GM12873 (cell line): Measurements from ENCODE around the gene KRT6A.

Experiments used
- TF ChIP-seq, protein P1 (sequence below): IDR thresholded peaks from 2 replicates; pipeline ENCODE4 v1.5.1; 2012; ENCODE audit warnings: low read depth, mild to moderate bottlenecking, moderate library complexity, low read length, control low read depth; ENCODE audit not compliant: insufficient read depth; ENCODE audit errors: missing control alignments

KRT6A gene

DNA sequence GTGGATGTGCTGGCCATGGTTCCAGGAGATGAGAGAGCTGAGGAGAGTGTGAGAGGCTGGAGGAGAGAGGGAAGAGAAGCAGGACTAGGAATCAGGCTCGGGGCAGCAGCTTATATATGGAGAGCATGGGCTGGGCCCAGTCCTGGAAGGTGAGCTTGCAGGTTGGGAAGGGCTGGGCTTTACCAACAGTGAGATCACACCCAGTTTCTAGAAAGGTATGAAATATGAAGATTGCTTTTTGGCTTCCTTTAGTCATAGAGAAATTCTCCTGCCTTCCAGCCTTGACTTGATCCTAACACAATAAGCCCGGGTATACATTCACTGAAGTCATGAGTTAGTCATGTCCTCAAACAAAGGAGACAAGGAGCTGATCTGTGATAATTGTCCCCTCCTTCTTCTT, at the start of gene KRT6A:
Gene KRT6A (minus strand): TSS at position 86 of the 400 bp plus-strand sequence. CDS start 69 bp downstream, at position 17.
- TF ChIP-seq, protein P1, sequence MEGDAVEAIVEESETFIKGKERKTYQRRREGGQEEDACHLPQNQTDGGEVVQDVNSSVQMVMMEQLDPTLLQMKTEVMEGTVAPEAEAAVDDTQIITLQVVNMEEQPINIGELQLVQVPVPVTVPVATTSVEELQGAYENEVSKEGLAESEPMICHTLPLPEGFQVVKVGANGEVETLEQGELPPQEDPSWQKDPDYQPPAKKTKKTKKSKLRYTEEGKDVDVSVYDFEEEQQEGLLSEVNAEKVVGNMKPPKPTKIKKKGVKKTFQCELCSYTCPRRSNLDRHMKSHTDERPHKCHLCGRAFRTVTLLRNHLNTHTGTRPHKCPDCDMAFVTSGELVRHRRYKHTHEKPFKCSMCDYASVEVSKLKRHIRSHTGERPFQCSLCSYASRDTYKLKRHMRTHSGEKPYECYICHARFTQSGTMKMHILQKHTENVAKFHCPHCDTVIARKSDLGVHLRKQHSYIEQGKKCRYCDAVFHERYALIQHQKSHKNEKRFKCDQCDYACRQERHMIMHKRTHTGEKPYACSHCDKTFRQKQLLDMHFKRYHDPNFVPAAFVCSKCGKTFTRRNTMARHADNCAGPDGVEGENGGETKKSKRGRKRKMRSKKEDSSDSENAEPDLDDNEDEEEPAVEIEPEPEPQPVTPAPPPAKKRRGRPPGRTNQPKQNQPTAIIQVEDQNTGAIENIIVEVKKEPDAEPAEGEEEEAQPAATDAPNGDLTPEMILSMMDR: no peak

DNA sequence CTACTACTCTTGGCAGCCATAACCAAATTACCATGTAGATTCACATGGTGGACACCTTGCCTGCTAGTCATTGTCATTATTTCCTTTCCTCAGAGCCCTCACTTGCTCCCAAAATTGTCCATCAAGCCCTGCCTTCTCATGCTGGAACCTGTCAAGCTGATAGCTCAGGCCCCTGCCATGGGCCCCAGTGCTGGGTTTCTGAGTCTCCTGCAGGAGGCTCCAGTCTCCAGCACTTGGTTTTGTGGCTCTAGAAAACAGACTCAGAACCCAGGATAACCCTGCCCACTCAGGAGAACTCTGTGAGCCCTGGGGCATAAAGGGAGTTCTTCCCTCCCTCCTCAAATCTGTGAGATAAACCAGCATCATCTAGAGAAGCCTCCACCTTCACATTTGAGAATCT, 49.1 kb upstream of the KRT6A start:
- TF ChIP-seq, protein P1: no peak

DNA sequence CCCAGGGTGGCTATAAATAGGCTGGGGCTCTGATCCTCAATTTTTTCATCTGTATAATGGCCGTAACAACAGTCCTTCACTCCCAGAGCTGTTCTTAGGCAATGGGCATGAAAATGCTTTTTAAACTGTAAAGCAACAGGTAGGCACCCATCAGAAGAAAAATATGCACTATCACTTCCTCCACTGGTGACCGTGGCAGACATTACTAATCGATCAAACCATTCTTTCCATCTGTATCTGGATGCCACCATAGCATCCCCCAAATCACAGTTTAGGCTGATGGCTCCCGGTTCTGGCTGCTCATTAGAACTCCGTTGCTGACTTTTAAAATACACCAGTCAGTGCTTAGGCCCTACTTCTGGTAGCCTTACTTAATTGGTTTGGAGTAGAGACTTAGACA, 48.7 kb upstream of the KRT6A start:
- TF ChIP-seq, protein P1: no peak

DNA sequence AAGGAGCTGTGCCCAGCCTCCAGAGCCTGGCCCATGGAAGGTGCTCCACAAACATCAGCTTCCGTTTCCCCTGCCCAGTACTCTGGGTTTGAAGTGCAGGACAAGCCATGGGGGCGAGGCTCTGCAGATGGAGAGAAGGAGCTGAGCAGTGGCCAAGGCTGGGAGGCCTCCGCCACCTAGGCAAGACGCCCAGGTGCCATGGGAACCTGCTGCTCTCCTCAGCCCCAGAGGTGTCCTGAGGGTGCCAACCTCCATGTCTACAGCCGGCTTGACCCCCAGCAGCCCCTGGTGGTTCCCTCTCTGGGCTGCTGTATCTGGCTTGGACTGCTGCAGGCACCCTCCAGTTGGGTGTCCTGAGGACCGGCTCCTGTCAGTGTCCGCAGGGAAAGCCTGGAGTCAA, 47.5 kb upstream of the KRT6A start:
- TF ChIP-seq, protein P1: no peak

DNA sequence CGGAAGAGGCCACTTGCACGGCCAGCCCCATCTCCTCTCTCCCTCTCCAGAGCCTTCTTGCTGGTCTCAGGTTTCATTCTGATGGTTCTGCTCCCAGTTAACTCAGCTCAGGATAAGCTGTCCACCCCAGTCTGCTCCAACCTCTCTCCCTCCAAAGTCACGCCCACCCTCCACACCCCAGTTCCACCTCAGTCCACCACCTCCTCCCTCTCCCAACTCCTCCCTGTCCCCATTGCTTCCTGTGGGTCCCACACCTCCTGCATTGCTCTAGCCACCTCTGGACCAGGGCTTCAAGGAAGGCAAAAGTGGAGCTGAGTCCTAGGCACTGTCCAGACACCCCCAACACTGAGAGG, 46.7 kb upstream of the KRT6A start:
- TF ChIP-seq, protein P1: no peak

DNA sequence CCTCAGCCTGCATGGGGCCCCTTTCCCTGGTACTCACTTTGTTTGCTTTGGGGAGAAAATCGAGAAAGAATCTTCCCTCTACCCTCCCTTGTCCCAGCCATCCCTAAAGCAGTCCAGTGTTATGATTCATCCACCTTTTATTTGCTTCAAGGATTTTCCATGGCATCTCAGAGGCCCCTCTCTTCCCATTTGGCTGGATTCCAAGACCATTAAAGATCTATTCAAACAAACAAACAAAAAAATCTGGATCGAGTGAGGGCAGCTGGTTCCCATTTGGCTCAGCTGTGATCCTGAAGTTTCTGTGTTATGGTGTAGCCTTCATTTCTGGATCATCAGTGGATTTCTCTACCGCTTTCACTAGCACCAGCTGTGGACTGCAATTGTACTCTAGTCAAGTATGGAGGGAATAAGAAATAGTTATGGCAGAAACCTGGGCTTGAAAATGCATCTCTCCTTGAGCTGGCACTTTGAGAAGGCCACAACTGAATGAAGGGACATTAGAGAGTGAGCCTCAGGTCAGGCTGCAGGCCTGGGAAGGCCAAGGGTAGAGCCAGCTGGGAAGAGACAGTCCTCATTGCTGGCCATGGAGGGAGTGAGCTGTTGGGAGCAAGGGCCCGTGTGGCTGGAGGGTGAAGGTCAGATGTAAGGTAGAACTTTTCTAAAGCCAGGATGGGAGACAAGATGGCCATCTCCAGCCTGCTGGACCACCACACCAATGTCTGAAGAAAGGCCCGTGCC, 46.2 kb upstream of the KRT6A start:
- TF ChIP-seq, protein P1: no peak

DNA sequence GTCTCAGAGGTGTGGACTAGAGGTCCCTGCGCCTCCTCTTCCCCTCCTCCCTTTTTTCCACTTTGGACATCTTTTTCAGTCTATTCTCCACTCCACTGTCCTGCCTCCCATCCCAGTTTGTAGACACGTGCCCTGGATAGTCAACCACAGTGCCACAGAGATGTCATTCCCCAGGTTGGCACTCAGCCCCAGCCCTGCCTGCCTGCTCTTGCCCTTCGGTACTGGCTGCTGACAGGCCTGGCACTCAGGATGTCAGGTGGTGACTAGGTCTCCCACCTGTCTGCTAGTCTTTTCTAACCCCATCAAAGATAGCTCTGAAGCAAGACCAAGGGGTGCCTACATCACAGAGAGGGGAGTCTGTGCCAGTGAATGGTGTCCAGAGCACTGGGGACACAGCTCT, 44.0 kb upstream of the KRT6A start:
- TF ChIP-seq, protein P1: no peak

DNA sequence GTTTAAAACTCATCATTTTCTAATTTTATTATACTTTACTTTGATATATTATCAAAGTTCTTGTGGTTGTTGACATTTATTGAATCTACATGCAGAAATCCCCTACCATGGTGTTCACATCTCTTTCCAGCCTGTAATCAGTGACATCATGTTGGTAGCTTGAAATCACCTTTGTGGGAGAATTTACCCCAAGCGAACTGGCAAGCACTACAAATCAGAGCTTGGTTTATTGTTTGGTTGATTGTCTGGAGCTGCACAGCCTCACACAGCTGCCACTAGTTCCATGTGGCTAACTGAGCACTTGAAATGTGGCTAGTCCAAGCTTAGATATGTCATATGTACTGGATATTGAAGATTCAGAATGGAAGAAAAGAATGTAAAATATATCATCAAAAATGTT, 42.5 kb upstream of the KRT6A start:
- TF ChIP-seq, protein P1: no peak
